Endometrial microvascular endothelial cells (primary cell): ENCODE data around the gene INPP4B. TPM values are rescaled to one million over a fixed set of nuclear protein-coding genes. Genes with fewer than 3 reads are reported as not detected.

Experiments used
- in situ Hi-C: cut with HindIII; loops from 2 replicates; pipeline ENCODE4 v1.10.0; 2017; ENCODE audit warnings: low sequenced_read_pairs, low pct_unique_long_range_greater_than_20kb; ENCODE audit errors: inconsistent ontology term
- total RNA-seq: library from RNA; depleted of rRNA; stranded (reverse); fragments of >200 nt; gene quantifications from one replicate; pipeline ENCODE4 v1.2.3, GENCODE V29; 2015; ENCODE audit errors: inconsistent ontology term

Gene INPP4B
- total RNA-seq, 1 donor from 2014 or later, result 0.46 TPM

DNA sequence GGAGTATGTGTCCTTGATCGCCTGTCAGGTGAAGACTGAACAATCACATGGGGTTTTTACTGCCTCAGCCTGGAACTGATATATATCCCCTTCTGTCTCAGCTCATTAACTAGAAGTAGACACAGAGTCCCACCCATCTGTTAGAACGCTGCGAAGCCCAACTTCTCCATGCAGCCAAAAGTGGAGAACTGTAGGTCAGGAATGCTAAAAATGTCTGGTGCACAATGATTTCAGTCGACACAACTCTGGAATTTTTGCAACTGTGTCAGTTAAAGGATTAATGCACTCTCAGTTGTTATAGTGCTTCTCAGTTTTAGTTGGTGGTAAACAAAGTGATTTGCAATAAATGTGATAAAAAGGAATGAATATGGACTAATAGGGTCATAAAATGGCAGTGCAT lies 287.2 kb downstream of the INPP4B start:
- in situ Hi-C loops, result no loop called here

DNA sequence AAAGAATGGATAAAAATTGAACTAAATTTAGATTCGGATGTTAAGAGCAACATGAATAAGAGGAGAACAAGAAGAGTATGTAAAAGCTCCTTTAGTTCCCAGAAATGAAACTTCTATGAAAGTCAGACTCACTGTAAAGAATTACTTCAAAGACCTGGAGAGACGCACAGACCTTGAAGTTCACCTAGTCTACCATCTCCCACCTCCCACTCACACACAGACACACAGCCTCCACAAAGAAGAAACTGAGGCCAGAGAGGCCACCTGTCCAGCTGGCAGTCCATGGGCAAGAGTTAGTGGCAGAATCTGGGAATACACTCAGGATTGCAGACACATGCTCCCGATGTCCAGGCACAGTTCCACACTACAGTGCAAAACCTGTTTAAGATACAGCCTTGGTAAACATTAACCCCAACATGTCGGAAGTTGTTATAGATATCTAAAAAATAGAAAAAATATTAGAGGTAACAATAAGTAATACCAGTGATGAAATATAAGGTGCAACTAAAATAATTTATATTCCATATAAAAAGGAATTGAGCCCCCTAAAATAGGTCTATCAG lies 288.8 kb downstream of the INPP4B start:
- in situ Hi-C loops, result no loop called here

DNA sequence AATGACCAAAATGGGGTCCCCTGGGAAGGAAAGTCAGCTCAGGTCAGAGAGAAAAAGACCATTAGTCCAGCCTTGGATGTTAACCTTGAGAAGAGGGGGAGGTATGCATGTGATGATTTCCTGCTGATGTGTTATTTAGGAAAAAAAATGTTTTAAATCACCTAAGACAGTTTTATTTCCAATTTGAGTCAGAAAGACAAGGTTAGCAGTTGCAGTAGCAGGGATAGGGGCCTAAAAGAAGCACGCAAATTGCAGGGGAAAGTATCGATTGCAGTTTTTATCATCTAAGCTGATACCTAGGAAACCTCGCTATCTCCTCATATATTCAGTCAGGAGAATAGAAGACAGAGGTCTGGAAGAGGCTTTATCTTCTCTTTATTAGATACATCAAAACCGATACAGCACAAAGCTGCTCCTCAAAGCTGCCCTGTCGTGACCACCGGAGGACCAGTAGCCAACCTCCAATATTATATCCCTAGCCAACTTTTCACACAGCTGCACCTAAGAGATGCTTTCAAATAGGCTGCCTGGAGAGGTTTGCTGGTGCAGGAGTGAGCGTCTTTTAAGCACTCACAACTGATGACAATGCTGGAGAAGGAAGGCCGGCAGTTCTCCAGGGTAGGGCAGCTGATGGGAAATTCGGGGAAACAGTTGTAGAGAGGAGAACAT lies 289.4 kb downstream of the INPP4B start:
- in situ Hi-C loops, result no loop called here

GRCh38 chr4:142556048-142556447 lies 290.1 kb downstream of the INPP4B start:
- in situ Hi-C loops, result no loop called here

GRCh38 chr4:142554412-142554811 lies 291.7 kb downstream of the INPP4B start:
- in situ Hi-C loops, result no loop called here

DNA sequence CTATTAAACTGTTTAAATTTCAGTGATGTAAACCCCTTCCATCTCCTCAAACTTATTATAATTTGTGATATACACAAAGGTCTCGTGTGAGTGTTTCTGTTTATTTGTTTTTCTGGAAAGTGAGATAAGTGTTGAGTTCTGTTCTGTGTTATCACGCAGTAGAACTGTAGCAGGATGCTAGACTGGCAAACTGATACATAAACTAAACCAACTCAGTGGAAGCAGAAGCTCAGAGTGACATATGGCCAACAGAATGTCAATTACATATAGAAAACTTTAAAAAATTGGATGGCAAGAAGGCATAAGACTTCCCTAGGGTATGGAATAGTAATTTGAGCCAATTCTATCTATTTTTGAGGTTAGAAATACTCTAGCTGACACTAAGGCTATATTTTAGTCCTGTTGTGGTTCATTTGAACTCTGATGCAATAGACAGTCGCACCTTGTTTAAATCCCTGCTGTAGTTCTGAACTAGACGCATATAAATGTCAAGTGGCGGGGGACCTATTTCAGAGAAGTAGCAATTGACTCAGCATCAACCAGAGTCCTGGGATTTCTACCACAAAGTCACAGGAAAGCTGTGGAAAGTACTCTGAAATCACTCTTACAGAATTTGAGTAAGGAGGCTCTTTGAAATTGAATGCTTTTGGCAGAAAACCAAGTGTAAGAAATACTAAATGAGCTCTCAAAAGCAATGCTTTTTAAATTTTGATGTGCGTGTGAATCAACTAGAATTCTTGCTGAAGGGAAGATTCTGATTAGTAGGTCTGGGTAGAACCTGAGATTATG lies 294.4 kb downstream of the INPP4B start:
- in situ Hi-C loops, result no loop called here

GRCh38 chr4:142550965-142551364 lies 295.1 kb downstream of the INPP4B start:
- in situ Hi-C loops, result no loop called here

DNA sequence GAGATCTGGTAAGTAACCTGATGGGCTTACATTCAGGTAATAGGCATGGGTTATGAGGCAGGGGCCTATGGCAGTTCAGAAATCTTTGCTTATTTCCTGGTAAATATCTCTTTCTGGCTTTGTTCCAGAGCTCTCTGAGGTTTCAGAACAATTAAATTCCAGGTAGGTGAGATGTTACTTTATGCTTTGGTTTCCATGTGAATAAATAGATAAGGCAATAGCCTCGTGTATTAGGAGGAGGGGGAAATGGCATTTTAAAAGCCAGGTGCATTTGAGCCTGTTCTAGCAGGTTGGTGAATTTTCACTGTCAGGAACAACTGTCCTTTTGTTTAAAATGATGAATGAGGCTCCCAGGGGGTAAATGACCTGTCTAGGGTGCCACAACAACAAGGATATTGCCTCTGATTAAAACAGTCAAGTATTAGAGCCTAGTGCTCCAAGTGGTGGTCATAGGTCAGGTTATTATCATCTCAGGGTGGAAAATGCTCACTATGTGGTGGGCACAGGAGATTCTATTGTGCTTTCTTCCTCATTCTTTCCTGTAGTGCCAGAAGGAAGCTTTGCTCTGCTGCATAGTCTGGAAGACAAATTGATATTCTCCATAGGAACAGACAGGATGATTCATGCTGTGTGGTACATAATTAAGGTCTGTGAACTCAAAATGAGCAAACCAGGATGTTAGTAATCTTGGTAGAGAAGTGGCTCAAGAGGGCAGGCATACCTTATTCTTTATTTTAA lies 296.2 kb downstream of the INPP4B start:
- in situ Hi-C loops, result no loop called here

GRCh38 chr4:142549248-142549647 lies 296.9 kb downstream of the INPP4B start:
- in situ Hi-C loops, result no loop called here

DNA sequence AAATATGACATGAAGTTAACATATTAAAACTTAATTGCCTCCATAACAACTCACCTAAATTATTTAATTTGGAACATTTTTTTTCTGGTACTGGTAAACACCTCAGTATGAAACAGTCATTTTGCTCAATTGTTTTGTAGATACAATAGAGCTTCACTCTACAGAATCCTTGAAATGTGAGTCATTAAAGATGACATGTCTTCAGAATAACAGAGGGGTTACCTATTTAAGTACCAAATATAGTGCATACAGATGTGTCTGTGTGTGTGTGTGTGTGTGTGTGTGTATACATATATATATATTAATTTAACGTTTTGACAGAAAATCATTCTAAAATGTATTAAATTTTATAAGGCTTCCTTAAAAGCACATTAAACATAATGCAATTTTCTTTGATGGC lies 297.6 kb downstream of the INPP4B start:
- in situ Hi-C loops, result no loop called here

DNA sequence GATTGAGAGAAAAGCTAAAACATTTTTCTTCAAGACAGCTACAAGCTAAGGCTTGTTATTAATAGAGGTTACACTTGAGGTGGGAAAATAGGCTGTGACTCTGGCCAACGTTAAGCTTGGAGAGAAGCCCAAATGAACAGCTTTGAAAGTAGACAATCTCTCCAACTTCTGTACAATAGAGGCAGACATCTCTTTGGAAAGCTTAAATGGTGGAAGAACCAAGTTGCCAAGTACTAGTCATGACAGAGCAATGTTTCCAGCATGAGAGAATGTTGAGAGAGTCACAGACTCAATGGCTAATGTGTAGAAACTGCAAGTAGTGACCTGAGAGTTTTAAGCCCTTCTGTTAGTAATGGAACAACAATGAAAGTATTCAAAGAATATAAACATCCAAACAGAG lies 298.1 kb downstream of the INPP4B start:
- in situ Hi-C loops, result no loop called here

- in situ Hi-C loops, result no loop called here
These were observed 301.5 kb downstream of the INPP4B start for GRCh38 chr4:142544594-142544993.

DNA sequence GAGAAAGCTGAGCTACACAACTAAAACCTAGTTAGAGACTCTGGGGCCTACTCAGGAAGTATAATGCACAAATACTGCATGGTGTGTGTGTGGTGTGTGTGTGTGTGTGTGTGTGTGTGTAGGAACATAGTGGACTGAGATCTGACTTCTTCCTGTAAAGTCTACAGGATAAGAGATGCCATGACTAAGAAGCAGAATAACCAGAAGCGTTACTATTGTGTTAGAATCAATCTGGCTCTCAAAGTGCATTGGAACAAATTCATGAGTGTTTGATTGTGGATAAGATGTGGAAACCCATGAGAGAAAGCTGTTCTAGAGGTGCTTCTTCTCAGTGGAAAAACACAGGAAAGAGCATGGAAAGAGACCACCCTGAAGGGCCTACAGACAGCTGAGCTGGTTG lies 302.1 kb downstream of the INPP4B start:
- in situ Hi-C loops, result no loop called here

DNA sequence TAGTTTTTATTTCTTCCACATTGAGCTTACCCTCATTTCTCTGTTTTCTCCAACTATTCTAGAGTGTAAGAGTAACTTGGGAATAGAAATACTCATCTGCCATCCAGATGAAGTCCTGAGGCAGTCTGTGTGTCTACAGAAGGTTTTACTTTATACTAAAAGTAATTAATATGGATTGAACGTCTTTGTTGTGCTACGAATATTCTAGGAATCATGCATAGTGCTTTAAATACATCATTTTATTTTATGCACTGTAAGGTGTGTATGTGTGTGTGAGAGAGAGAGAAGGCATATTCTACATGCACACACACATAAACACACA lies 305.7 kb downstream of the INPP4B start:
- in situ Hi-C loops, result no loop called here

DNA sequence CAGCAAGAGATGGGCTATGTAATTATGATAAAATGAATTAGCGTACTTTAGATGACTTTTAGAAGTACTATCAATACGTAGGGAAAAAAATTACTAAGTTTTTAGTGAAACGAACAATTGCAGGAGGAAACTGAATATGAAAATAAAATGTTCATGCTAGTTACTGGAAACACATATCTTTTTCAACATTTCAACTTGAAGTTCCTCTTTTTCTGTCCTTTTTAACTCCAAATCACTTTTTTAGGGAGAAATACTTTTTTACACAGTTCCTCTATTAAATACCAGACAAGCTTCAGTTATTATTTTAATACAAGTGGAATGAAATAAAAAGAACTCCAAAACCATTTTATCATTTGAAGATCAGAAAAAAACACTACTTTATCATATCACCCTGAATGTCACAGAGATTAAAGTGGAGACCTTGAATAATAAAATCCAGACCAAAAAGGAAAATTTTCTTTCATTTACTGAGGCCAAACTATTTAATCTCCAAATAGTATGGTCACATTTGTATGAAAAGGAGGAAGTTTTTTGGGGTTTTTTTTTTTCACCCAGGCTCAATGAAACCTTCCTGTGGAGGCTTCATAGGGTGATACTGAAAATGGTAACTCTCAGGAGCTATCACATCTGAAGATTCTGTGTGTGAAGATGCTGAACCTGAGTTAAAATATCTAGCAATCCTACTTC lies 306.2 kb downstream of the INPP4B start:
- in situ Hi-C loops, result no loop called here

GRCh38 chr4:142535009-142535408 lies 311.1 kb downstream of the INPP4B start:
- in situ Hi-C loops, result no loop called here

GRCh38 chr4:142532054-142532453 lies 314.0 kb downstream of the INPP4B start:
- in situ Hi-C loops, result no loop called here

GRCh38 chr4:142530728-142531127 lies 315.4 kb downstream of the INPP4B start:
- in situ Hi-C loops, result no loop called here

DNA sequence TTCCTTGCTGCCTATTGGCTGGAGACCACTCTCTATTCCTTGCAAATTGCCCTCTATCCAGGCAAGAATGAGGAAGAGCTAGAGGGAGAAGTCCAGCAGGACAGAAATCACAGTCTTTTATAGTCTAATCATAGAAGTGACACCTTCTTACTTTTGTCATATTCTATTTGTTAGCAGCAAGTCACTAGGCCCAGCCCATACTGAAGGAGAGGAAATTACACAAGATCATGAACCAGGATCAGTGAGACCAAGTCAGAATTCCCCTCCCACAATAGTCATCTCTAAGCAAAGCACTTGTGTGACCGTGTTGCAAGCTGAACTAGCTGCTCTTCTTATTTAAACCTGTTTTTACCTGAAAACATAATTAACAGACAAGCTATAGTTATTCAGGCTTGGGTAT lies 317.7 kb downstream of the INPP4B start:
- in situ Hi-C loops, result no loop called here
